GM12892 (cell line): Measurements from ENCODE around the gene PAH. TPM values are rescaled to one million over a fixed set of nuclear protein-coding genes. Genes with fewer than 3 reads are reported as not detected.

Source experiments
- DNase-seq: peaks from one replicate; pipeline ENCODE4 v3.0.0; 2011; ENCODE audit not compliant: insufficient read length
- FAIRE-seq: peaks from 2 replicates; lab custom pipeline; 2011; peaks lifted over from hg19 to GRCh38; lab: Jason Lieb, UNC
- POLR2A ChIP-seq: IDR thresholded peaks from 2 replicates; pipeline ENCODE4 v1.6.1; 2011; ENCODE audit warnings: low read depth, low read length, control low read depth
- POLR2AphosphoS5 ChIP-seq: IDR thresholded peaks from 2 replicates; pipeline ENCODE4 v1.6.1; 2011; ENCODE audit warnings: low read depth, low read length, control low read depth
- TAF1 ChIP-seq: IDR thresholded peaks from 2 replicates; pipeline ENCODE4 v1.6.1; 2011; ENCODE audit warnings: low read depth, mild to moderate bottlenecking, control low read depth, low read length, borderline replicate concordance
- polyA plus RNA-seq: library from polyadenylated mRNA; unstranded; fragments of >200 nt; gene quantifications from one replicate; pipeline ENCODE4 v1.2.1, GENCODE V29; 2012; ENCODE audit warnings: missing spikeins, inconsistent platforms; ENCODE audit not compliant: missing spikeins

PAH gene
- polyA plus RNA-seq: 0.38 TPM

DNA sequence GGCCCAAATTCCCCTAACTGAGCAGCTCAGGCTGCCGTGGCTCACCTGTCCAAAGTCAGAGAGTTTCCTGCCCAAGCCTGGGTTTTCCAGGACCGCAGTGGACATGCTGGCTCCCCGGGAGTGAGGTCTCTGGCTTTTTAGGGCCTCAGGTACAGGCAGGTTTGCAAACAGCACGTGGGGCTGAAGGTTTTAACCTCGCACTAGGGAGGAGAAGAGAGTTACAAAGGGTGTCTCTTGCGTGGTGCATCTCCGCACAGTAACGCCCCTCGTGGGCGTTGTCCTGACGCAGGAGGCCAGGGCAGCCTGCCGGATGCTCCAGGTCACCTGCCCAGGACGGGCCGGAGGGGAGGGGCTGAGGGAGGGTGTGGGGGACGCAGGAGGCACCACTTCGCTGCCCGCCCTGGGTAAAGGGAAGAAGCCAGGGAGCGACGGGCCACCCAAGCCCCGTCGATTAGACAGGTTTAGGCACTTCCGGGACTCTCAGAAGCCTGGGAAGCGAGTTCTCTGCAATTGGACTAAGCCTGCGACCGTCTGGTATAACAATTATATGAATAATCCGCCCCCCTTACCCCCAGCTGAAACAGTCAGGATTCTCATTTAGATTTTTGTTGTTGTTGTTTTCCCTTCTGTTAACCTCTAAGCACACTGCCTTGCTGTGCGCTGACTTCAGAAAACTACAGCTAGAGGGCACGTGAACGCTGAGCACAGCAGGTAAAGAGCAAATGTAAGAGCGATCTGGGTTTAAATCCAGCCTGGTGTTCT, at the start of gene PAH:
Gene PAH, minus strand, starts transcription at position 219 of the 762 bp plus-strand sequence. Its CDS starts 114 bp downstream, at position 105.
- TF ChIP-seq POLR2A: 0 out of 2 replicates have a peak, but pooled peaks have one; percentile 26
- no peak for TF ChIP-seq TAF1
- TF ChIP-seq POLR2AphosphoS5: no peak
- FAIRE-seq: peak; percentile 72
- DNase-seq: peak; percentile 9

- DNase-seq (no peak), FAIRE-seq (no peak)
- no peak for TF ChIP-seq TAF1
- TF ChIP-seq POLR2A: no peak
- TF ChIP-seq POLR2AphosphoS5: no peak
These were observed 49.3 kb upstream of the PAH start for GRCh38 chr12:102966200-102966863.

GRCh38 chr12:102965281-102966155, 48.5 kb upstream of the PAH start:
- FAIRE-seq: no peak
- no peak for TF ChIP-seq TAF1
- no peak for TF ChIP-seq POLR2A
- TF ChIP-seq POLR2AphosphoS5: no peak
- DNase-seq: no peak

- TF ChIP-seq POLR2A (no peak), POLR2AphosphoS5 (no peak), TAF1 (no peak)
- DNase-seq: no peak
- no peak for FAIRE-seq
These were observed 47.8 kb upstream of the PAH start for GRCh38 chr12:102964872-102965271.

DNA sequence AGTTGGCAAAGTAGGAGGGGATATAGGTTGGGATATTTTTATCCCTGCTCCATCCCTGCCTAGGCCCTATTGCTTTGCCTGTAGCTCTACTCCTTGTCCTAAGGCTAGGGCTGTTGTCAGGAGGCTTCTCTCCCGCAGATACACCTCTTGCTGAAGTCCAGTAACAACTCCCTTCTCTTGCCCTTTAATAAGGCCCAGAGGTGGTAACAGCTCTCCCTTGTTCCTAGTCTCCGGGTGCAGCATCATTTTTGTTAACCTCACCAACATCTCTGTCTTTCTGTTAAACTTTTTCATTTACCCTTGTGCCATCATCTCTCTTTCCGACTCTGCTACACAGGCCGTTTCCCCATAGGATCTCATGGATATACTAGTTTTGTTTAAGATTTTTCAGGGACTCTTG, 46.8 kb upstream of the PAH start:
- FAIRE-seq: no peak
- TF ChIP-seq POLR2AphosphoS5: no peak
- no peak for TF ChIP-seq POLR2A
- TF ChIP-seq TAF1: no peak

GRCh38 chr12:102962986-102963385, 45.9 kb upstream of the PAH start:
- DNase-seq (no peak), FAIRE-seq (no peak)
- no peak for TF ChIP-seq TAF1
- TF ChIP-seq POLR2A: no peak
- TF ChIP-seq POLR2AphosphoS5: no peak

More for the DNA sequence above, 46.8 kb upstream of the PAH start:
- no peak for DNase-seq

DNA sequence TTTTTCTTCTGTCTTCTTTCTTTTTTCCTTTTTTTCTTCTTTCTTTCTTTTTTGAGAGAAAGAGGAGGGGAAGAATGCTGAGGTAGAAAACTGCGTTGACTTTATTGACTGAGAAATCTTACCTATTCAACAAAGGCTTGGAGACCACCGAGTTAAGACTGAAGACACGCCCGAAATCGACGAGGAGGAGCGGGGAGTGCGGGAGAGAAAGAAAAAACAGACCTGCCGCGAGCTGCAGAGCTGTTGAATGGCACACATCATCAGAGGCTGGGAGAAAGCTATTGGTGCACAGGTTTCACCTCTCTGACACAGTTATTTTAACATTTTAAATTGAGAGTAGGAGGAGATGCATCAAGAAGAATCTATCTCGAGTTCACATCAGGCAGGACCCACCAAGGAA, 45.5 kb upstream of the PAH start:
- no peak for FAIRE-seq

DNA sequence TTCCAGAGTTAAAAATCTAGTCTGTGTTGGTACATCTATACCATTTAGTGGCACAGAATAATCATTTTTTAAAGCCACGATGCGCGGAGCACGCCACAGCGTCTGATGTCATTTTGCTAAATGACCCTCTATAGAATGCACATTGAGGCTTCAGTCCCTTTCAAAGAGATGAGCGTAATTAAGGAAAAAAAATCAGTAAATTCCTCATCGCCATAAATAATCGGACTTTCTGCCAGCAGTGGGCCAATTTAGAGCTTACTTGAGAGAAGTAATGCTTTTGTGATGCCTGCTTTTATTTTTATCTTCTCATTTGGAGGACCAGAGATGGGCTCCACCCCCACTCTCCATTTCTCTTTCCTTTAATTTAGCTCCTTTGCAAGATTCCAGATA, 44.4 kb upstream of the PAH start:
- FAIRE-seq (peak; percentile 9), DNase-seq (no peak)
- no peak for TF ChIP-seq POLR2A

More for the DNA sequence above, 45.5 kb upstream of the PAH start:
- no peak for TF ChIP-seq POLR2AphosphoS5
- no peak for TF ChIP-seq TAF1
- TF ChIP-seq POLR2A: no peak
- DNase-seq: no peak

DNA sequence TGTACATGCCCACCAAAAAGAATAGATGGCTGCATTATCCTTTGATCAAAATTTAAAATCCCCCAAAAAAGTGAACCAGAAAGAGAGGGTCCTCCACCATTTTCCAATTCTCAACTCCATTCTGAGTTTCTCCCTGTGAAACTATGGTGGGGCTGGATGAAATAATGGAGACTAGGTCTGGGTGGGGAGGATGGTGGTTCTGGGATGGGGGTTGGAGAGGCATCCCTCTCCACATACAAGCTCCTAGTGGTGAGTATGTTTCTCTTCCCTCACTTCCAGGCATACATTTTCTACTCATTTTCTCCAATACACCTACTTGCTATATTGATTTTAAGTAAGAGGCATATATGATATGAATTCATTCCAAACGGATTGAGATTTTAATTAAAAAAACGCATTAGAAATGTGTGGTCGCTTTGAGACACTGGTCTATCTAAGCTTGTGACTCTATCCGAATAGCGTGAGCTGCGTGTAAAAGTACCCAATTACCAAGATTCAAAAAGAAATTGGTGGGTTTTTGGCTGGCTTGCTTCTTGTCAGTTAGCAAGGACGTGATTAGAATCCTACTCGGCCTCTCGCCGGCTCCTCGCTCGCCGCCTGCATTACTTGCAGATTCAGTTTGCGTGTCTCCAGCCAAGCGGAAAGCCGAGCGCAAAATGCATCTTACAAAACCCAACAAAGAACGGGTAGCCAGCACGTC, 43.9 kb upstream of the PAH start:
- FAIRE-seq: no peak
- TF ChIP-seq TAF1: no peak
- no peak for TF ChIP-seq POLR2AphosphoS5
- TF ChIP-seq POLR2A: no peak
- DNase-seq: no peak

GRCh38 chr12:102959391-102959790, 42.3 kb upstream of the PAH start:
- TF ChIP-seq TAF1 (no peak), POLR2AphosphoS5 (no peak), POLR2A (no peak)
- DNase-seq: no peak

More at GRCh38 chr12:102959391-102959790, 42.3 kb upstream of the PAH start:
- FAIRE-seq: no peak
